ENCODE results near the gene RTCA.
A peak's percentile ranks its signal among the peaks of the same experiment; 100 is the strongest.
"Not testable (repeated sequence)": the region's sequence is repeated elsewhere in the genome, so short reads cannot be mapped to it uniquely, and the experiment has no call there.

Gene RTCA

GRCh38 chr1:100253552-100253951 is 12.5 kb upstream of the RTCA start:
- FAIRE-seq = no peak

GRCh38 chr1:100256273-100256672 is 9.7 kb upstream of the RTCA start:
- not testable (repeated sequence) for FAIRE-seq; DNase-seq (ENCODE audit: extremely low spot score, insufficient read length, low read depth)

More at GRCh38 chr1:100253552-100253951, 12.5 kb upstream of the RTCA start:
- DNase-seq (ENCODE audit: extremely low spot score, insufficient read length, low read depth) = no peak

DNA sequence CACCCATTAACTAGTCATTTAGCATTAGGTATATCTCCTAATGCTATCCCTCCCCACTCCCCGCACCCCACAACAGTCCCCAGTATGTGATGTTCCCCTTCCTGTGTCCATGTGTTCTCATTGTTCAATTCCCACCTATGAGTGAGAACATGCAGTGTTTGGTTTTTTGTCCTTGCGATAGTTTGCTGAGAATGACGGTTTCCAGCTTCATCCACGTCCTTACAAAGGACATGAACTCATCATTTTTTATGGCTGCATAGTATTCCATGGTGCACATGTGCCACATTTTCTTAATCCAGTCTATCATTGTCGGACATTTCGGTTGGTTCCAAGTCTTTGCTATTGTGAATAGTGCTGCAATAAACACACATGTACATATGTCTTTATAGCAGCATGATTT is 7.6 kb upstream of the RTCA start:
- not testable (repeated sequence) for DNase-seq (ENCODE audit: extremely low spot score, insufficient read length, low read depth); FAIRE-seq

GRCh38 chr1:100261686-100262085 is 4.3 kb upstream of the RTCA start:
- FAIRE-seq = no peak
- no peak for DNase-seq (ENCODE audit: extremely low spot score, insufficient read length, low read depth)

GRCh38 chr1:100264081-100264480 is 1.9 kb upstream of the RTCA start:
- not testable (repeated sequence) for DNase-seq (ENCODE audit: extremely low spot score, insufficient read length, low read depth); FAIRE-seq

- DNase-seq (ENCODE audit: extremely low spot score, insufficient read length, low read depth) = no peak
- FAIRE-seq = no peak
These were observed 470 bp upstream of the RTCA start for GRCh38 chr1:100265562-100265930.

- FAIRE-seq (peak; percentile 15), DNase-seq (ENCODE audit: extremely low spot score, insufficient read length, low read depth) (no peak)
These were observed 725 bp downstream of the RTCA start for GRCh38 chr1:100266741-100267140.

- no peak for DNase-seq (ENCODE audit: extremely low spot score, insufficient read length, low read depth)
- no peak for FAIRE-seq
These were observed 1.3 kb downstream of the RTCA start for GRCh38 chr1:100267284-100267683.

DNA sequence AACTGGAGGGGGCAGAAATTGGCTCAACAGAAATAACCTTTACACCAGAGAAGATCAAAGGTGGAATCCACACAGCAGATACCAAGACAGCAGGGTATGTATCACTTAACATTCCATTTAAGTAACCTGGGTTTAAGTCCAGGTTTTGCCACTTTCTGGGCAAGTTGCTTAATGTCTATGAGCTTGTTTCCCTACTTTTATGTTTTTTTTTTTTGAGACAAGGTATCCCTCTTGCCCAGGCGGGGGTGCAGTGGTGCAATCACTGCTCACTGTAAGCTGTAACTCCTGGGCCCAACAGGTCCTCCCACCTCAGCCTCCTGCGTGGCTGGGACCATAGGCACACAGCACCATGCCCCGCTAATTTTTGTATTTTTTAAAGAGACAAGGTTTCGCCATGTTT is 2.2 kb downstream of the RTCA start:
- FAIRE-seq = no peak
- DNase-seq (ENCODE audit: extremely low spot score, insufficient read length, low read depth) = no peak

GRCh38 chr1:100277866-100278265 is 11.8 kb downstream of the RTCA start:
- no peak for FAIRE-seq
- no peak for DNase-seq (ENCODE audit: extremely low spot score, insufficient read length, low read depth)

- FAIRE-seq (no peak), DNase-seq (ENCODE audit: extremely low spot score, insufficient read length, low read depth) (no peak)
These were observed 13.4 kb downstream of the RTCA start for GRCh38 chr1:100279358-100279923.

DNA sequence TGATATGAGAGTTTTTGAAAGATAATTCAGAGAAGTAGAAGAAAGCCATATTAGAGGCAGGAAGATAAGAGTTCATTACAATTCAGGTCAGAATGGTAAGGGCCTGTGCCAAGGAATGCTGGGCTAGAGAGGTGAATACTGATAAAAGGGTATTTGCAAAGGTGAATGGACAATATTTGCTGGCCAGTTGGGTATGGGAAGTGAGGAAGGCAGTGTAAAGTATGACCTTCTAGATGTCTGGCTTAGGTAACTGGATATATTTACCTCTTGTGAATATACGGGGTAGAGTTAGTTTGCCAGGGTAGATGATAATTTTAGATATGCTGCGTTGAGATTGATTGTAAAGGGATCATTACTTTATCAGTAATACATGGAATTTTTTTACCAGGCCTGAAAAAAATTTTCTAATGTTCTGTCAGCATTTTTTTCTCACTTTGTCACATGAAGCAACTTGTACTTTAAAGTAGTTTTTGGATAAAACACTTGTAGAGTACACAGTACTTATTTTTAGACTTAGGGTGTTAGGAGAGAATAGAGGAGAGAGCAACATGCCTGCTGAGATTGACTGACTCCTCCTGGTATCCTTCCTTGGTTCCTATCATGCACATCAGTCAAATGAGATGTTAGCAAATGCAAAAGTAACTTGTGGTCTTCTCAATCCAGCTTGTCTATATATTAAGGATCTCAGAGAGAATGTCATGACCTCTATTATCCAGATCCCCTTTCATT is 14.1 kb downstream of the RTCA start:
- FAIRE-seq (no peak), DNase-seq (ENCODE audit: extremely low spot score, insufficient read length, low read depth) (no peak)

- FAIRE-seq = no peak
- DNase-seq (ENCODE audit: extremely low spot score, insufficient read length, low read depth) = no peak
These were observed 18.6 kb downstream of the RTCA start for GRCh38 chr1:100284591-100284990.

DNA sequence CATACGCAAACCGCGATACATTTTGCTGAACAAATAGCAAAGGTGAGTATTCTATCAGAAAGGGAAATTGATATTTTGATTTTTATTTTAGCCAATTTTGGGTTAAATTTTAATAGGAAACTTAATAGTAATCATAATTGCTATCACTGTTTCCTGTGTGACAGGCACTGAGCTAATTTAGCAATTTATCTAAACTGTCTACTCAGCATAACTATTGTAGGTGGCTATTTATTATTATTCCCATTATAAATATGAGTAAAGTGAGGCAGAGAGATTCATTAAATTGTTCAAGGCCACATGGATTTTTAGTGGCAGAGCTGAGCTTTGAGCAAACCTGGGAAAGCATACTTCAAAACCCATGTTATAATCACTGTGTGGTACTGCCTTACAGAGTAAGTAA is 21.1 kb downstream of the RTCA start:
- FAIRE-seq (no peak), DNase-seq (ENCODE audit: extremely low spot score, insufficient read length, low read depth) (no peak)

DNA sequence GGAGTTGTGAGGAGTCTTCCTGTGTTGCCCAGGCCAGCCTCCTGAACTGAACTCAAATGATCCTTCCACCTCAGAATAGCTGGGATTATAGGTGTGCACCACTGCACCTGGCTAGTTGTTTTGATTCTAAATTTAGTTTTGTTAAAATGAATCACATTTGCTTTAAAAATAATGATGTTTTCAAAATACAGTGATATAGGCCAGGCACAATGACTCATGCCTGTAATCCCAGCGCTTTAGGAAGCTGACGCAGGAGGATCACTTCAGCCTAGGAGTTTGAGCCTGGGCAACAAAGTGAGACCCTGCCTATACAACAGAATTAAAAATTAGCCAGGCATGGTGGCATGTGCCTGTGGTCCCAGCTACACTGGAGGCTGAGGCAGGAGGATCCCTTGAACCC is 24.3 kb downstream of the RTCA start:
- FAIRE-seq (no peak), DNase-seq (ENCODE audit: extremely low spot score, insufficient read length, low read depth) (no peak)

DNA sequence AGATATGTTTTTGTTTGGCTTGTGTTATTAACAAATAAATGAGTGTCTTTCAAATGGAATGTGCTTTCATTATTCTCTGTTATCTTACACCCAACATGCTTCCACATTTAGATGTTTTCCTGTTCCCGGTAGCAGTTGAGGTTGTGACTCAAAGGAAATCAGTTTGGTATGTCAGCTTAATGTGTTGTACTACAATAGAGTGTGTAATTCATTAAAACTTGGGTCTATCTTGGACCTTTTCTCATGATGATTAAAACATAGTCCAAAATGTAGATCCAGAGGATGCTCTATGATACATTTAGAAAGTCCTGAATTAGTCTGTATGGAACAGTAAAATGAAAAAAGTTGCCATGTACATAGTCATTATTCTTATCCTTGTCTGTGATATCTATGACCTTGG is 26.7 kb downstream of the RTCA start:
- no peak for DNase-seq (ENCODE audit: extremely low spot score, insufficient read length, low read depth)

DNA sequence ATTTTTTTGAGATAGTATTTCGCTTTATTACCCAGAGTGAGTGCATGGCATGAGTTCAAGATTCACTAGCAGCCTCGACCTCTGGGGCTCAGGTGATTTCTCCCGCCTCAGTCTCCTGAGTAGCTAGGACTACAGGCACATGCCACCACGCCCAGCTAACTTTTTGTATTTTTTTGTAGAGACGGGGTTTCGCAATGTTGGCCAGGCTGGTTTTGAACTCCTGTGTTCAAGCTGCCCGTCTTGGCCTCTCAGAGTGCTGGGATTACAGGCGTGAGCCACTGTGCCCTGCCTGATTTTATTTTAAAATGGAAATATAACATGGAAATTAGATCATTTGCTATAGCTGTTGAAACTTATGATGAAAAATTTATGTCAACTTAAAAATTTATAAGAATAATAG is 30.1 kb downstream of the RTCA start:
- FAIRE-seq = no peak

More for the DNA sequence above, 26.7 kb downstream of the RTCA start:
- FAIRE-seq = no peak

GRCh38 chr1:100296997-100297396 is 31.0 kb downstream of the RTCA start:
- DNase-seq (ENCODE audit: extremely low spot score, insufficient read length, low read depth); FAIRE-seq: not testable (repeated sequence)

More for the DNA sequence above, 30.1 kb downstream of the RTCA start:
- DNase-seq (ENCODE audit: extremely low spot score, insufficient read length, low read depth) = no peak

DNA sequence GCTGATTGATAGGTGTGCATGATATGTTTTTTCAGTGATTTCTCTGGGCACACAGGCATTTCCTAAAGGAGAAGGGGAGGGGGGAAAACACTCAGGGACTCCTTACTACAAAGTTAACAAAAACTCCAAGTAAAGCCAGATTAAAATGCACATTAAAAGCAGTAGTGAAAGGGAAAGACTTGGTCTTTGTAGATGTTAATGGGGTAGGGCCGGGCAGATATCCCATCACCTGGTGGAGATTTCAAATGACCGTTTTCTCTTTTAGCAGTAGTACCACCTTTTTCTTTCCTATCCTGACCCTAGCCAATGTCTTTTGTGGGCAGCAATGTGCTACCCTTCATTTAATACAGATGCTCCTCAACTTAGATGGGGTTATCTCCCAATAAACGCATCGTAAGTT is 32.5 kb downstream of the RTCA start:
- FAIRE-seq (no peak), DNase-seq (ENCODE audit: extremely low spot score, insufficient read length, low read depth) (no peak)

- DNase-seq (ENCODE audit: extremely low spot score, insufficient read length, low read depth) (no peak), FAIRE-seq (no peak)
These were observed 33.7 kb downstream of the RTCA start for GRCh38 chr1:100299521-100300222.

DNA sequence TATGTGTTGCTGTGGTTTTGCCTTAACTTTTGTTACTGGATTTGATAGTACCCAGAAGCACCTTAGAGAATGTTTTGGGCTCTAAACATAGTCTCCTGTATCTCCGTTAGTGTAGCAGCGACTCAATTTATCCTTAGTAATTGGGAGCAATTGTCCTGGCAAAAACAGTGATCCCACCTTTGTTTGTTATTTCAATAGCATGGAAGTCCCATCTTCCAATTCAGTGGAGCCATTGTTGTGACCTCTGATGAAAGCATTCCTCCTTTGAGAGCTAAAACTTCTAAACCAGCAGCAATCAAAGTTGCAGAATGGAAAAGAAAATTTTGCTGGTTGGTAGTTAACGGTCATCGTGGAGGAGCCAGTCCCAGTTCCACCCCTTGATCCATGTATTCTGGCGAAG is 34.7 kb downstream of the RTCA start:
- FAIRE-seq (no peak), DNase-seq (ENCODE audit: extremely low spot score, insufficient read length, low read depth) (no peak)

All from GM18507 (cell line).